Activated CD4-positive, alpha-beta T cell treated with anti-CD3 and anti-CD28 coated beads, Interleukin-2, amount 50 U/mL, for 24 hours (primary cell): Measurements from ENCODE around the gene NWD2.
"Not testable (repeated sequence)": the region's sequence is repeated elsewhere in the genome, so short reads cannot be mapped to it uniquely, and the experiment has no call there.

Source experiments
- DNase-seq, 2 donors: peaks; one replicate each; pipeline ENCODE4 v3.0.0-alpha.2; 2020; ENCODE audit warnings: low read depth in 1 of 2, low spot score in 1 of 2

NWD2 gene

GRCh38 chr4:37490391-37491347 lies 246.1 kb downstream of the NWD2 start:
- no peak for DNase-seq

- not testable (repeated sequence) for DNase-seq
Measured at GRCh38 chr4:37495353-37495752, 250.8 kb downstream of the NWD2 start.
